RPMI8226 (cell line): ENCODE data around the gene NMRAL1.

Experiments used
- DNase-seq: peaks from one replicate; pipeline ENCODE4 v3.0.0-alpha.2; 2015

NMRAL1 gene

DNA sequence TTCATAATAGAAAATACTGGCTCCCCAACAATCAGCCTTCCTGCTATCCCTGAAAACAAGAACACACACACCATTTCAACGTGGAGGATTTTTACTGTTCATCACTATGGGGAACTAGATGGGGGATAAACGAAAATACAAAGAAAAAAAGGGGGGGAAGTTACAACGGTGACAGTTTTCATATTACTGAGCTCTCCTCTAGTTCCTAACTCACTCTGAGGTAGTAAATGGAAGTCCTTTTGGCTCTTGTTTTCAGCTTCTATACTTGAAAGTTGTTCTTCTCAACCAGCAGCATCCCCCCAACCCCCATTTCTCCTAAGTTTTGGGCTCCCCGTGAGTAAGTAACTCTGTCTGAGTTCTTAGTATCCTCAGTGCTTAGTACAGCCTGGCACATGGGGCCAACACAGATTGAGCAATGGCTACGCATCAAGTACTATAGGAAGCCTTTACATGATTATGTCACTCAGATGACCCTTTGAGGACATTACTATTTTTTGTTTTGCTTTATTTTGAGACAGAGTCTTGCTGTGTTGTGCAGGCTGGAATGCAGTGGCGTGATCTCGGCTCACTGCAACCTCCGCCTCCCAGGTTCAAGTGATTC, 53.8 kb downstream of the NMRAL1 start:
- no peak for DNase-seq

DNA sequence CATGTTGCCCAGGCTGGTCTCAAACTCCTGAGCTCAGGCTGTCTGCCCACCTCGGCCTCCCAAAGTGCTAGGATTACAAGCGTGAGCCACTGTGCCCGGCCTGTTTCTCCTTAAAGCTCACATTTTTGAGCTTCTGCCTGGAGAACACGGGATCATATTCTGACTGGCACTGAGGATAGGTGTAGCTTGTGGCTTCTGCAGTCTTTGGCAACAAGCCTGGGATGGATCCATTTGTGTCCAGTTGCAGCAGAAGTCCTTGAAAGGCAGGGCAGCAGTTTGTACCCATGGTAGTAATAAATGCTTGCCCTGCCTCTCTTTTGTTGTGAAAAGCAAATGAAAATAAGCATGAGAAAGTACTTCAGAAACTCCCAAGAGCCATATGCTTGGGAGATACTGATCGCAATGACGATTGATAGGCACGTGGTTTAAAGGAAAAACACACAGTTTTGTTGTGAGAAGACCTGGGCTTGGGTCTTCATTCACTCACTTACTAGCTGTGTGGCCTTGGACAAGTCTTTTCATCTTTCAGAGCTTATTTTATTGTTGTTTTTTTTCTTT, 54.9 kb downstream of the NMRAL1 start:
- DNase-seq = no peak

DNA sequence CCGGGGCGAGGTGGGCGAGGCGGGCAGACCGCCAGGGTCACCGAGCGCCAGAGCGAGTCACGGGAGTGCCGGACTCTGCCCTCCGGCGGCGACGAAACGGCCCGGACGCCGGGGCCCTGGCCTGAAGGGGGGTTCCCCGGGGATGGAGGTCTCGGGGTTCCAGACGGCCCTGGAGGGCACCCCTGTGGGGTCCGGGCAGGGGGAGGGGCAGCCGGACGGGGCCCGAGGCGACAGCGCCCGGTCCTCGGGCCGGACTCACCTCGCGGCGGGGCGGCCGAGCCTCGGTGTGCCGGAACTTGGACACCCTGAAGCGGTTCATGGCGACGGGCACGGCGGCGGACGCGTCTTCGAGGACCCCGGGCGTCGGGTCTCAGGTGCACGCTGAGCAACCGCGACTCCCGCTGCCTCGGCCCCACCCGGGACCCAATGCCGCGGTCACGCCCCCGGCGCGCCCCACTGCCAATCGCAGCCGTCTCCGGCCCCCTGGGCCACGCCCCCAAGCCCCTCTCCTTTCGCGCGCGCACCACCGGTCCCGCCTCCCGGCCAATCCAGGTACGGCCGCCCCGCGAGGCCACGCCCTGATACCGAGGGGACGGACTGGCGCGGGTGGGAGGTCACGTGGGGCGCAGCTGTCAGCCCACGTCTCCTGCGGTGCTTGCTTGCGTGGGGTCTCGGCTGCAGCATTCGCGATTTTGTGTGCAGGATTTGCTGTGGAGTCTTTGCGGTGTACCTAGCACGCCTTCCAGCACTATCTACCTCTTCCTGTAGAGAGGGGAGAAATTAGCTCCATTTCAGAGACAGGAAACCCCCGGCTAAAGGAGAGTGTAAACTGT, 58.0 kb downstream of the NMRAL1 start, which contains the start of gene CORO7:
Gene CORO7 (minus strand): TSS at position 397 of the 833 bp plus-strand sequence. CDS start 78 bp downstream, at position 319.
- peak; percentile 99 for DNase-seq

DNA sequence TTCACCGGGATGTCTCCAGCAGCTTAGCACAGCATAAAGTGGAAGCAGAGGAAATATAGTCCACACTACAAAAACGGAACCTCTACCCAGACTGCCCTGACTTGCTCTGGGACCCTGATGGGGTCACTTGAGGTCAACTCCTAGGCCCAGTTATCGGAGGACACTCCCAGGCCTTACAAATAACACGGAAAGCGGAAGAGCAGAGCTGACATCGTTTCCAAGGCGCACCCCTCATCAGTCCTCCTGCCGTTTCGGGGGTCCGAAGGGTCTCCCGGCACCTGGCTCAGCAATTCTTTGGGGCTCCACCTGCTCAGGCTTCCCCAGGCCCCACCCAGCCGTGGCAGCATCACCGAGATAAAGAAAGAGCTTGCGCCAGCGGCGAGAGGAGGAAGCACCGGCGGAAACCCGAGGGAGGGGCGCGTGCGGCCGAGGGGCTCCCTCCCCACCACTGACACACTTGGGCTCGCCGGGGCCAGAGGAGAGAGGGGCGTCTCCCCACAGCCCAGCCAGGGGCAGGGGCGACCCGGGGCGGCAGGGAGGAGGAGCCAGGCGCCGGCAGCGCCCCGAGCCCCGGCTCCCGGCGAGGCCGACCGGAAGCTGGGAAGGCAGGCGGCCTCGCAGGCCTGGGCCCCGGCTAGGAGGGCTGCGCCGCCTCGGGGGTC, 58.8 kb downstream of the NMRAL1 start:
- DNase-seq = peak; percentile 87

DNA sequence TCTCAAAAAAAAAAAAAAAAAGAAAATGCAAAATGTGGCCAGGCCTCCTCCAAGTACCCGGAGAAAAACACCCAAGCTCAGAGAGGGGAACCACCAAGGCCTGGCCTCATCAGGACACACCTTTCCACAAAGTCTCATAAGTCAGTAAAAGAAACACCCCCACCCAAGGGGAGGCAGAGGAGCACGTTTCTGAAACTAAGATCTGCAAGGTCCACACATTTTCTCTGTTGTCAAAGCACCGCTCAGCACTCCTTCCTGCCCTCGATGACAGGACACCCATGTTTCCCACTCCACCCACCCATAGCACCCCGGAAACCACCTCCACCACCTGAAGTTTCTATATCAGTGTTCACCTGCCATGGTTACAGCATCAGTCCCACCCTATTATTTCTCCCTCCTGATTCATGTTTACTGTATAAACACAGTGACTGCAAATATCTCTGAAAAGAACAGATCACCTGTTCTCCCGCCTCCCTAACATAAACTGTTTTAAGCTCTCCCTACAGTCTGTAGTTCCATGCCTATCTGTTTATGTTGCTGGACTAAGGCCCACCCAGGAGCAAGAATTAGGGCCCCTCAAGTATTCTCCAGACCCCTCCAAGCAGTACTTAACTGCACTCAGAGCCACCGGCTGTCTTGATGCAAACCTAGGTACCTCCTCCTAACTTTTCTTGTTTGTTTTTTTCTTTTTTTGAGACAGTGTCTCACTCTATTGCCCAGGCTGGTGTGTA, 60.1 kb downstream of the NMRAL1 start:
- DNase-seq = peak; percentile 93

DNA sequence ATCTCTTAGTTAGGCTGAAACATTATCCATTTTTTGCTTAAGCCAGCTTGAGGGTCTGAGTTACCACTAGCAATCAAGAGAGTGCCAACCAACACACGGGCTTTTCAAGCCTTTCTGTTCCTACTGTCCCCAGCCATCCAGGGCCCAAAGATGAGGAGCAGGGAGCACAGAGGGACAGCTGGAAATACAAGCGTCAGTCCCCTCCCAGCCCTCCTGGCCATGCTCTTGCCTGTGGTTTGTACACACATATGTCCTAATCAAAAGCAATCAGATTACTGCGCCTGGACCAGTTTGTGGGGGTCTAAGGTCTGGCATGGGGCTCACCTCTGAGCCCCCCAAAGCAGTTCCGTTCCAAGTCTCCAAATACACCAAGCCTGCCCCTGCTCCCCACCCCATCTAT, 61.6 kb downstream of the NMRAL1 start:
- DNase-seq = no peak

DNA sequence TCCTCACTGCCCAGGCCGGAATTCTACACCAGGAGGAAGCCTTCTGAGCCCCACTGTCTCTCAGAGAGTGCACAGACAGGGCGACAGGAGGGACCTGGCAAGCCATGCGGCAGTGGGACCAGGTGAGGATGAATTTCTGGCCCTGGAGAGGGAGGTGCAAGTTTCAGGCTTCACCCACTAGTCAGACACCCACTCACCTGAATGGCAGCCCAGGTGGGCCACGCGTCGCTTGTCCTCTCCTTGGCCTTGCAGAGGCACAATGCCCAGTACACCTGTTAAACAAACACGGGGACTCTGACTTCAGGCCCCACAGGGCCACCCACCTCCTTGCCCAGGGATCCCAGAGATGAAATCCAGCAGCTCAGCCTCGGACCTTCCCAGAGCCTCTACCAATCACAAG, 62.3 kb downstream of the NMRAL1 start:
- DNase-seq = no peak
